SK-N-SH (cell line): ENCODE measurements around the gene ETHE1. TPM values are rescaled to one million over a fixed set of nuclear protein-coding genes. Genes with fewer than 3 reads are reported as not detected.
A peak's percentile ranks its signal among the peaks of the same experiment; 100 is the strongest.

Source experiments
- CTCF ChIA-PET: fragments of 300-600, 350-600 bp; formaldehyde crosslinking; extraction: SDS; loops from one replicate; lab custom pipeline; 2021; lab: Yijun Ruan, JAX
- POLR2A ChIA-PET: fragments of 350-600 bp; sonication (Branson Sonifier 250); formaldehyde crosslinking; extraction: SDS; loops from one replicate; lab custom pipeline; 2020; ENCODE audit warnings: antibody characterized with exemption, inconsistent platforms; lab: Yijun Ruan, JAX
- DNase-seq: peaks from one replicate; pipeline ENCODE4 v3.0.0; 2012
- H2AFZ ChIP-seq: fragments of 200-600 bp; sonication (generic); 2 replicates; pipeline ENCODE4 v1.8.1; 2016; ENCODE audit warnings: antibody characterized with exemption, mild to moderate bottlenecking, low read depth
- H3F3A ChIP-seq: fragments of 200-600 bp; sonication (generic); replicated peaks from 2 replicates; pipeline ENCODE3; 2016; ENCODE audit warnings: antibody characterized with exemption, mild to moderate bottlenecking; ENCODE audit not compliant: insufficient read depth
- H3K27ac ChIP-seq, 2 experiments: fragments of 200-500 bp in 1 of 2; fragments of 200-600 bp in 1 of 2; sonication (Bioruptor generic) in 1 of 2; sonication (generic), shearing (Covaris generic) in 1 of 2; 2 replicates each; pipeline versions ENCODE4 v1.5.1 to v1.6.1; 2014 to 2016; ENCODE audit warnings: low read depth in 2 of 2, inconsistent platforms in 1 of 2, low read length in 1 of 2, mild to moderate bottlenecking in 1 of 2, mixed read lengths in 1 of 2
- H3K27me3 ChIP-seq: fragments of 200-600 bp; sonication (generic), shearing (Covaris generic); 2 replicates; pipeline ENCODE4 v1.6.1; 2016; ENCODE audit warnings: mixed run types; ENCODE audit not compliant: insufficient read depth
- H3K36me3 ChIP-seq, 2 experiments: fragments of 200-500 bp in 1 of 2; fragments of 200-600 bp in 1 of 2; sonication (Bioruptor generic) in 1 of 2; sonication (generic) in 1 of 2; replicated peaks in 1 of 2; 2 replicates each; pipeline versions ENCODE3 to v1.5.1; 2014 to 2016; ENCODE audit warnings: low read length in 1 of 2, mild to moderate bottlenecking in 1 of 2; ENCODE audit not compliant: insufficient read depth in 2 of 2, control insufficient read depth in 1 of 2
- H3K4me1 ChIP-seq, 2 experiments: fragments of 200-500 bp in 1 of 2; fragments of 200-600 bp in 1 of 2; sonication (Bioruptor generic) in 1 of 2; sonication (generic), shearing (Covaris generic) in 1 of 2; 2 replicates each; pipeline versions ENCODE4 v1.5.1 to v1.6.1; 2014 to 2016; ENCODE audit warnings: low read depth in 1 of 2, low read length in 1 of 2, mixed run types in 1 of 2; ENCODE audit not compliant: insufficient read depth in 2 of 2, control insufficient read depth in 1 of 2
- H3K4me2 ChIP-seq: fragments of 200-600 bp; sonication (generic), shearing (Covaris generic); 2 replicates; pipeline ENCODE4 v1.6.1; 2017; ENCODE audit warnings: mixed run types
- H3K4me3 ChIP-seq, 2 experiments: fragments of 200-500 bp in 1 of 2; fragments of 200-600 bp in 1 of 2; sonication (Bioruptor generic) in 1 of 2; sonication (generic), shearing (Covaris generic) in 1 of 2; 2 replicates each; pipeline versions ENCODE4 v1.5.1 to v1.8.1; 2014 to 2016; ENCODE audit warnings: low read depth in 2 of 2, inconsistent platforms in 1 of 2, low read length in 1 of 2, mild to moderate bottlenecking in 1 of 2, mixed read lengths in 1 of 2, moderate library complexity in 1 of 2
- H3K79me2 ChIP-seq: fragments of 200-600 bp; sonication (generic); 2 replicates; pipeline ENCODE4 v1.8.1; 2017; ENCODE audit warnings: mild to moderate bottlenecking; ENCODE audit not compliant: insufficient read depth
- H3K9ac ChIP-seq: fragments of 200-600 bp; sonication (generic); 2 replicates; pipeline ENCODE4 v1.6.1; 2017; ENCODE audit warnings: mixed run types
- H3K9me2 ChIP-seq: fragments of 200-600 bp; sonication (generic); 2 replicates; pipeline ENCODE4 v1.6.1; 2017; ENCODE audit warnings: mixed run types
- H3K9me3 ChIP-seq: fragments of 200-600 bp; sonication (generic); 2 replicates; pipeline ENCODE4 v1.6.1; 2017; ENCODE audit warnings: mixed run types, mild to moderate bottlenecking, moderate library complexity
- H4K20me1 ChIP-seq: fragments of 200-600 bp; sonication (generic); 2 replicates; pipeline ENCODE4 v1.6.1; 2017; ENCODE audit warnings: mild to moderate bottlenecking, mixed run types; ENCODE audit not compliant: insufficient read depth
- ELF1 ChIP-seq: IDR thresholded peaks from 2 replicates; pipeline ENCODE4 v1.4.0; 2012
- EP300 ChIP-seq, 2 experiments: IDR thresholded peaks; 2 replicates each; pipeline versions ENCODE4 v1.4.0 to v1.6.1; 2012; ENCODE audit warnings: borderline replicate concordance in 1 of 2, low read depth in 1 of 2, low read length in 1 of 2
- FOSL2 ChIP-seq: IDR thresholded peaks from 2 replicates; pipeline ENCODE4 v1.4.0; 2012; ENCODE audit warnings: low read depth, mild to moderate bottlenecking, moderate library complexity, borderline replicate concordance
- FOXM1 ChIP-seq: IDR thresholded peaks from 2 replicates; pipeline ENCODE4 v1.4.0; 2012; ENCODE audit warnings: low read depth, mild to moderate bottlenecking
- NFIC ChIP-seq: IDR thresholded peaks from 2 replicates; pipeline ENCODE4 v1.4.0; 2012; ENCODE audit warnings: borderline replicate concordance
- POLR2AphosphoS5 ChIP-seq: IDR thresholded peaks from 2 replicates; pipeline ENCODE4 v1.6.1; 2012; ENCODE audit warnings: low read depth, low read length
- WGBS: methylation state at CpG from one replicate; pipeline ENCODE4 v1.1.6; 2017; ENCODE audit warnings: low lambda C conversion rate; 5-methylcytosine and 5-hydroxymethylcytosine counted together
- polyA plus RNA-seq, 3 experiments: library from polyadenylated mRNA; depleted of rRNA; stranded (reverse); fragments of >200 nt; gene quantifications; 2 replicates each; pipeline ENCODE4 v1.2.3, GENCODE V29; 2012
- TF ChIP-seq, protein P1 (sequence below): fragments of 150-350 bp; IDR thresholded peaks from 2 replicates; pipeline ENCODE4 v1.6.1; 2017; ENCODE audit warnings: antibody characterized with exemption, low read length, low read depth, borderline replicate concordance
- TF ChIP-seq, protein P2 (sequence below): IDR thresholded peaks from 2 replicates; pipeline ENCODE4 v1.4.0; 2012; ENCODE audit warnings: low read depth, borderline replicate concordance
- TF ChIP-seq, protein P3 (sequence below): fragments of 200-600 bp; sonication (generic); IDR thresholded peaks from 2 replicates; pipeline ENCODE4 v1.6.1; 2017; ENCODE audit warnings: antibody characterized with exemption, mild to moderate bottlenecking, moderate library complexity

The ETHE1 gene
- polyA plus RNA-seq, 1 of the 3 experiments (the other 2 are of a cell fraction), result 86.2 TPM

DNA sequence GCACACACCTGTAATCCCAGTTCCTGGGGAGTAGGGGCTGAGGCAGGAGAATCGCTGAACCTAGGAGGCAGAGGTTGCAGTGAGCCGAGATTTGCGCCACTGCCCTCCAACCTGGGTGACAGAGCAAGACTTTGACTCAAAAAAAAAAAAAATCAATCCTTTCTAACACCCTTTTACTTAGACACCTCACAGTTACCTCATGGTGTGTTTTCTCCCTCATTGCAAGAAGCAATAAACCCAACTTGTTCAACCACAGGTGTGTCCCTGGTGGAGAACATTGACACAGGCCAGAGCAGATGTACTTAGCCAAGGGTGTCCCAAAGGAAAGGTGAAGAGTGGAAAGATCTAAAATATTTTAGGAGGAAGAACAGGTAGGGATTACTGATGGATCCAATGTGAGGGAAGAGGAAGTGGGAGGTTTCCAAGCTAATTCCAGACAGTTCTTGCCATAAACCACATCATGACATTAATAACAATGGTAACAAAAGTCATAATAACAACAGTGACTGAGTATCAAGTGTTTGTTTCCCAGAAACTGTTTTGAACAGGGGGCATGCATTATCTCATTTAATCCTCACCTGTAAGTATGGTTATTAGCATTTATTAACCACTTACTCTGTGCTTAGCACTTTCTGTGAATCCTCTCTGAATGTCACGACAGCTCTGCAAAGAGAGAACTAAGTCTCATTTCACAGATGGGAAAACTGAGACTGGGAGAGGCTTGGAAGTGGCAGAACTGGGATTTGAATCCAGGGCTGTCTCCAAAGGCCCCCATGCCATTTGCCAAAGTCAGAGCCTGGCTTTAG lies 58.4 kb downstream of the ETHE1 start:
- no peak for TF ChIP-seq FOSL2
- TF ChIP-seq ELF1, result no peak
- TF ChIP-seq, protein P1, sequence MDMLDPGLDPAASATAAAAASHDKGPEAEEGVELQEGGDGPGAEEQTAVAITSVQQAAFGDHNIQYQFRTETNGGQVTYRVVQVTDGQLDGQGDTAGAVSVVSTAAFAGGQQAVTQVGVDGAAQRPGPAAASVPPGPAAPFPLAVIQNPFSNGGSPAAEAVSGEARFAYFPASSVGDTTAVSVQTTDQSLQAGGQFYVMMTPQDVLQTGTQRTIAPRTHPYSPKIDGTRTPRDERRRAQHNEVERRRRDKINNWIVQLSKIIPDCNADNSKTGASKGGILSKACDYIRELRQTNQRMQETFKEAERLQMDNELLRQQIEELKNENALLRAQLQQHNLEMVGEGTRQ, result no peak
- TF ChIP-seq, protein P2, sequence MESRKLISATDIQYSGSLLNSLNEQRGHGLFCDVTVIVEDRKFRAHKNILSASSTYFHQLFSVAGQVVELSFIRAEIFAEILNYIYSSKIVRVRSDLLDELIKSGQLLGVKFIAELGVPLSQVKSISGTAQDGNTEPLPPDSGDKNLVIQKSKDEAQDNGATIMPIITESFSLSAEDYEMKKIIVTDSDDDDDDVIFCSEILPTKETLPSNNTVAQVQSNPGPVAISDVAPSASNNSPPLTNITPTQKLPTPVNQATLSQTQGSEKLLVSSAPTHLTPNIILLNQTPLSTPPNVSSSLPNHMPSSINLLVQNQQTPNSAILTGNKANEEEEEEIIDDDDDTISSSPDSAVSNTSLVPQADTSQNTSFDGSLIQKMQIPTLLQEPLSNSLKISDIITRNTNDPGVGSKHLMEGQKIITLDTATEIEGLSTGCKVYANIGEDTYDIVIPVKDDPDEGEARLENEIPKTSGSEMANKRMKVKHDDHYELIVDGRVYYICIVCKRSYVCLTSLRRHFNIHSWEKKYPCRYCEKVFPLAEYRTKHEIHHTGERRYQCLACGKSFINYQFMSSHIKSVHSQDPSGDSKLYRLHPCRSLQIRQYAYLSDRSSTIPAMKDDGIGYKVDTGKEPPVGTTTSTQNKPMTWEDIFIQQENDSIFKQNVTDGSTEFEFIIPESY, result no peak
- TF ChIP-seq FOXM1, result no peak
- TF ChIP-seq, all 33 proteins: peak for 0
- H4K20me1 ChIP-seq, result no peaks in the 10 kb centered on the region
- no peak overlapping the region for H2AFZ ChIP-seq
- no peaks in the 10 kb centered on the region for H3K36me3 ChIP-seq
- DNase-seq, result no peak
- H3K4me2 ChIP-seq, result no peak overlapping the region
- no peaks in the 10 kb centered on the region for H3K9me3 ChIP-seq
- 93% methylated on average over 4 of the region's 4 CpGs for whole genome bisulfite sequencing
- H3F3A ChIP-seq, result peaks cover 4% of the 10 kb centered on the region
- no peak overlapping the region for H3K27ac ChIP-seq
- ChIA-PET POLR2A (no interaction called here), CTCF (interaction anchor here (0.9 to 2.5 kb wide), 4 partner anchors 21 to 50 kb away, joined by 3 to 9 read pairs (median 4); partner anchors contain the start of gene PHLDB3)
- no peak overlapping the region for H3K4me3 ChIP-seq
- no peak overlapping the region for H3K9ac ChIP-seq
- H3K9me2 ChIP-seq, result no peaks in the 10 kb centered on the region
- no peaks in the 10 kb centered on the region for H3K79me2 ChIP-seq
- H3K27me3 ChIP-seq, result no peaks in the 10 kb centered on the region
- H3K4me1 ChIP-seq, result peaks cover 0 to 6% of the 10 kb centered on the region in 2 experiments; a peak in 1 of 4 replicates

DNA sequence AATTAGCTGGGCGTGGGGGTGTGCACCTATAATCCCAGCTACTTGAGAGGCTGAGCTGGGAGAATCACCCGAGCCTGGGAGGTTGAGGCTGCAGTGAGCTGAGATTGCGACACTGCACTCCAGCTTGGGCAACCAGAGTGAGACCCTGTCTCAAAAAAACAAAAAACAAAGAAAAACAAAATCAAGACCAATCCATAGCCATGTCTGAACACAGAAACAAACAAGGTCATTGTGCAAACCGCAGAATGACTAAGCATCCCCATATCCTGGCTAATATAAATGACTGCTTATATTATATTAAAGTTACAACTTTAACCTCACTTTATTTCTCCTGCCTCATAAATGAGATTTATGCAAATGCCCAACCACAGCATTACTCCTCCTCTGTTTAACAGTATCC lies 59.3 kb downstream of the ETHE1 start:
- POLR2A ChIA-PET, result no interaction called here
- peaks cover 5% of the 10 kb centered on the region for H3F3A ChIP-seq
- H3K4me3 ChIP-seq, result no peak overlapping the region
- H3K79me2 ChIP-seq, result no peaks in the 10 kb centered on the region
- H3K9me3 ChIP-seq, result no peaks in the 10 kb centered on the region
- H3K4me2 ChIP-seq, result no peak overlapping the region
- no peak overlapping the region for H3K27ac ChIP-seq
- no peak for DNase-seq
- H3K9ac ChIP-seq, result no peak overlapping the region
- TF ChIP-seq EP300 (IDR thresholded peaks at IDR 0.05; ENCODE audit: borderline replicate concordance in 1 of 2, low read depth in 1 of 2, low read length in 1 of 2) (no peak), NFIC (no peak), ELF1 (no peak), POLR2AphosphoS5 (no peak)
- TF ChIP-seq, protein P3, sequence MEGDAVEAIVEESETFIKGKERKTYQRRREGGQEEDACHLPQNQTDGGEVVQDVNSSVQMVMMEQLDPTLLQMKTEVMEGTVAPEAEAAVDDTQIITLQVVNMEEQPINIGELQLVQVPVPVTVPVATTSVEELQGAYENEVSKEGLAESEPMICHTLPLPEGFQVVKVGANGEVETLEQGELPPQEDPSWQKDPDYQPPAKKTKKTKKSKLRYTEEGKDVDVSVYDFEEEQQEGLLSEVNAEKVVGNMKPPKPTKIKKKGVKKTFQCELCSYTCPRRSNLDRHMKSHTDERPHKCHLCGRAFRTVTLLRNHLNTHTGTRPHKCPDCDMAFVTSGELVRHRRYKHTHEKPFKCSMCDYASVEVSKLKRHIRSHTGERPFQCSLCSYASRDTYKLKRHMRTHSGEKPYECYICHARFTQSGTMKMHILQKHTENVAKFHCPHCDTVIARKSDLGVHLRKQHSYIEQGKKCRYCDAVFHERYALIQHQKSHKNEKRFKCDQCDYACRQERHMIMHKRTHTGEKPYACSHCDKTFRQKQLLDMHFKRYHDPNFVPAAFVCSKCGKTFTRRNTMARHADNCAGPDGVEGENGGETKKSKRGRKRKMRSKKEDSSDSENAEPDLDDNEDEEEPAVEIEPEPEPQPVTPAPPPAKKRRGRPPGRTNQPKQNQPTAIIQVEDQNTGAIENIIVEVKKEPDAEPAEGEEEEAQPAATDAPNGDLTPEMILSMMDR, result no peak
- no peaks in the 10 kb centered on the region for H4K20me1 ChIP-seq
- WGBS, result 74% methylated on average over 4 of the region's 4 CpGs
- no peaks in the 10 kb centered on the region for H3K27me3 ChIP-seq
- peaks cover 0 to 9% of the 10 kb centered on the region in 2 experiments; a peak in 1 of 4 replicates for H3K4me1 ChIP-seq
- no peaks in the 10 kb centered on the region for H3K36me3 ChIP-seq
- peak overlapping the region; percentile 59; the same call in 1 of the 2 replicates for H2AFZ ChIP-seq
- CTCF ChIA-PET, result interaction anchor here (0.9 to 2.5 kb wide), 4 partner anchors 21 to 51 kb away, joined by 3 to 9 read pairs (median 4); partner anchors contain the start of gene PHLDB3
- H3K9me2 ChIP-seq, result no peaks in the 10 kb centered on the region
